HL-60 (cell line): Measurements from ENCODE around the gene C2orf80.

Experiments
- DNase-seq, 2 experiments: peaks; one replicate each; pipeline ENCODE4 v3.0.0-alpha.2; 2010 to 2020; ENCODE audit warnings: low read depth in 1 of 2, low spot score in 1 of 2
- H3K27ac ChIP-seq: fragments of 250-450 bp; sonication (Bioruptor Pico); replicated peaks from 2 replicates; pipeline ENCODE4 v1.5.1; 2020; ENCODE audit warnings: mild to moderate bottlenecking, moderate library complexity
- H3K27me3 ChIP-seq: fragments of 250-450 bp; sonication (Bioruptor Pico); 2 replicates; pipeline ENCODE4 v1.5.1; 2021; ENCODE audit warnings: mild to moderate bottlenecking, moderate library complexity; ENCODE audit not compliant: insufficient read depth, poor library complexity, severe bottlenecking
- H3K4me3 ChIP-seq: replicated peaks from 2 replicates; pipeline ENCODE4 v1.5.1; 2011; ENCODE audit warnings: mild to moderate bottlenecking, control low read depth, low read length; ENCODE audit not compliant: insufficient read depth
- CTCF ChIP-seq: IDR thresholded peaks from one replicate; pipeline ENCODE4 v1.5.1; 2011; ENCODE audit warnings: low read length, control low read depth, inconsistent platforms; ENCODE audit not compliant: insufficient read depth
- GABPA ChIP-seq: IDR thresholded peaks from 2 replicates; pipeline ENCODE4 v1.6.1; 2012; ENCODE audit warnings: low read depth
- POLR2AphosphoS5 ChIP-seq: IDR thresholded peaks from 2 replicates; pipeline ENCODE4 v1.6.1; 2012; ENCODE audit warnings: low read depth
- REST ChIP-seq: IDR thresholded peaks from 2 replicates; pipeline ENCODE4 v1.6.1; 2012; ENCODE audit warnings: low read depth; ENCODE audit not compliant: insufficient replicate concordance
- SPI1 ChIP-seq: IDR thresholded peaks from 2 replicates; pipeline ENCODE4 v1.6.1; 2012; ENCODE audit warnings: low read depth, mild to moderate bottlenecking, borderline replicate concordance

C2orf80 gene

GRCh38 chr2:208228476-208228875 is 38.6 kb upstream of the C2orf80 start:
- H3K4me3 ChIP-seq: no peak overlapping the region
- no peak overlapping the region for H3K27ac ChIP-seq
- no peaks in the 10 kb centered on the region for H3K27me3 ChIP-seq
- no peak for DNase-seq
- TF ChIP-seq REST (no peak), CTCF (no peak), GABPA (no peak), SPI1 (no peak), POLR2AphosphoS5 (no peak)

- no peak overlapping the region for H3K4me3 ChIP-seq
- TF ChIP-seq SPI1 (no peak), CTCF (no peak), REST (no peak), GABPA (no peak), POLR2AphosphoS5 (no peak)
- DNase-seq: no peak
Observed at GRCh38 chr2:208227581-208228232, 37.9 kb upstream of the C2orf80 start.

GRCh38 chr2:208224802-208225201 is 35.0 kb upstream of the C2orf80 start:
- DNase-seq: no peak
- TF ChIP-seq CTCF (no peak), POLR2AphosphoS5 (no peak), SPI1 (no peak), REST (no peak), GABPA (no peak)
- Histone ChIP-seq H3K4me3 (no peak overlapping the region), H3K27ac (no peak overlapping the region), H3K27me3 (no peaks in the 10 kb centered on the region)

More at GRCh38 chr2:208227581-208228232, 37.9 kb upstream of the C2orf80 start:
- Histone ChIP-seq H3K27me3 (no peaks in the 10 kb centered on the region), H3K27ac (no peak overlapping the region)
